Posterior vena cava (tissue), 2 donors: Measurements from ENCODE around the gene ELMO2. TPM values are rescaled to one million over a fixed set of nuclear protein-coding genes. Genes with fewer than 3 reads are reported as not detected.

Experiments used
- DNase-seq: peaks from one replicate; pipeline ENCODE4 v3.0.0-alpha.2; 2020; ENCODE audit warnings: low spot score
- intact Hi-C, 2 donors: fragments of 100-400 bp; cut with DNase I; formaldehyde crosslinking; loops; one replicate each; pipeline versions ENCODE4 v1.14.1 to v1.14.2; 2022 to 2023
- total RNA-seq, 2 donors: library from RNA; stranded (reverse); fragmentation: NEBNext Ultra II Directional; extraction: Animal tissue kit (Norgen Biotek cat#: 25700); gene quantifications; one replicate each; pipeline ENCODE4 v1.2.1, GENCODE V29; 2021
- donor health status: DM: yes; HTN: yes; CAD: no.
- donor health status: DM: yes; HTN: yes; CAD: no.

Gene ELMO2
- total RNA-seq, 2 donors from 2014 or later, result 43.6 to 48.9 TPM

DNA sequence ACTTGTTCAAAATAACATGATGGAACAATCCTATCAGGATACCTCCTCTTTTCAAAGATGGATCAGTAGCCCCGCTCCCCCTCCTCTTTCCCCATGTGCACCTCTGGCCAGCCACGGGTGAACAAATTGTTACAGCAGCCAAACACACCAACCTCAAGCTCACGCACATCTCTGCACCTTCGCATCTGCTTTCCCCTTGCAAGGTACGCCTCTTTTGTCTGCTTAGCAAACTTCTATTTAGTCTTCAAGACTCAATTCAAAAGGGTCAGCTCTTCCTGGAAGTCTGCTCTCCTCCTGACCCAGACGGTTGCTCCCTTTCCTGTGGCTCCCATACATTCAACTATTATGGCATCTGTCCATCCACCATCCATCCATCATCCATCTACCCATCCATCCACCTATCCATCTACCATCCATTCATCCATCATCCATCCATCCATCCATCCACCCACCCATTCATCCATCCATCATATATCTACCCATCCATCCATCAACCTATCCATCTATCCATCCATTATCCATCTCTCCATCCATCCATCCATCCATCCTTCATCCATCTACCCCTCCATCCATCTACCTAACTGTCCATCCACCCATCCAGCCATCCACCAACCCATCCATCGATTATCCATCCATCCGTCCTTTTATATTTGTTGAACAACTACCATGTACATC, 61.8 kb downstream of the ELMO2 start:
- DNase-seq, result no peak
- intact Hi-C loops, result loop anchor here in 1 of 2 donors (5.0 to 10.0 kb wide), 2 partner anchors 210 to 1983 kb away; no protein-coding TSS in a partner anchor

DNA sequence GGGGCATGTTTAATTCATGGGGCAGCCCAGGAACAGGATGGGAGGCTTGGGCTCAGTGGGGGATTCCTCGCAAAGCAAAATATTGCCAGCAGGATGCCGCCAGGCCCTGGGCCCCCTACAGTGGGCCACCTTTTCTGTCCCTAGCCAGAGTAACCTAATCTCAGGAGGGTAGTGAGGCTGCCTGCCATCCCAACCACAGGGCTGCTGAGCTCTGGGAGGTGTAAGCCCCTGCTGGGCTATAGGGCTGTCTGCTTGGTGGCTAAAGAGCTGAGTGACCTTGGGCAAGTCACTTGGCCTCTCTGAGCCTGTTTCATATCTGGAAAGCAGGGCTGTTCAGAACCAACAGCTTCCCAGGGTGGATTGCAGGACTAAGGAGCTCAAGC, 62.4 kb downstream of the ELMO2 start:
- DNase-seq, result no peak
- intact Hi-C loops, result loop anchor here in 1 of 2 donors (5.0 to 10.0 kb wide), 2 partner anchors 209 to 1983 kb away; no protein-coding TSS in a partner anchor

DNA sequence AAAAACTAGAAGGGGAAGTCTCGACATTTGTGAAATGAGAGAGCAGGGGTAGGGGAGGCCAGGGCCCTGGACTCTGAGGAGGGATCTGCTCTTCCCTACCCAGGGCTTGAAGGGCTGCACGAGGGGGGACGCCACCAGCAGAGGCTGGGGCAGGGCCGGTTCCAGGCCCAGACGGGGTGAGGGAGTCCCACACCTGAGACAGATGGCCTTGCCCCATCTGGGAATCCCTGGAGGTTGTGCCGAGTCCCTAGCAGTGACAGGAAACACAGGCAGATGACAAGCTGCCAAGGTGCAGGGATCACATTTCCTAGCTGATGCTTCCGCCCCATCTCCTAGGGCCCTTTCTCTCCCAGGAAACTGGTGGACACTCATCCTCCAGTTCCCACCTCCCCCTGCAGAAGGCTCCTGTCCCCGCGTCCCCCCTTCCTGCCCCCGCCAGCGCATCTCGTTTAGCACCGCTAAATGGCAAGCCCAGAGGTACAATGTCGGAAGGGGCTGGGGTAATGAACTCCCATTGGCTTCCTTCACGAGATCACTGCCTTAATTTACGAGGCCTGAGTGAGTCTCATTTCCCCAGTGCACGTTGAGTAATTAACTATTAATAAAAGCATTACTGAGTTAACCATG, 63.0 kb downstream of the ELMO2 start:
- DNase-seq, result no peak
- intact Hi-C loops, result loop anchor here in 1 of 2 donors (5.0 to 10.0 kb wide), 2 partner anchors 209 to 1984 kb away; no protein-coding TSS in a partner anchor

DNA sequence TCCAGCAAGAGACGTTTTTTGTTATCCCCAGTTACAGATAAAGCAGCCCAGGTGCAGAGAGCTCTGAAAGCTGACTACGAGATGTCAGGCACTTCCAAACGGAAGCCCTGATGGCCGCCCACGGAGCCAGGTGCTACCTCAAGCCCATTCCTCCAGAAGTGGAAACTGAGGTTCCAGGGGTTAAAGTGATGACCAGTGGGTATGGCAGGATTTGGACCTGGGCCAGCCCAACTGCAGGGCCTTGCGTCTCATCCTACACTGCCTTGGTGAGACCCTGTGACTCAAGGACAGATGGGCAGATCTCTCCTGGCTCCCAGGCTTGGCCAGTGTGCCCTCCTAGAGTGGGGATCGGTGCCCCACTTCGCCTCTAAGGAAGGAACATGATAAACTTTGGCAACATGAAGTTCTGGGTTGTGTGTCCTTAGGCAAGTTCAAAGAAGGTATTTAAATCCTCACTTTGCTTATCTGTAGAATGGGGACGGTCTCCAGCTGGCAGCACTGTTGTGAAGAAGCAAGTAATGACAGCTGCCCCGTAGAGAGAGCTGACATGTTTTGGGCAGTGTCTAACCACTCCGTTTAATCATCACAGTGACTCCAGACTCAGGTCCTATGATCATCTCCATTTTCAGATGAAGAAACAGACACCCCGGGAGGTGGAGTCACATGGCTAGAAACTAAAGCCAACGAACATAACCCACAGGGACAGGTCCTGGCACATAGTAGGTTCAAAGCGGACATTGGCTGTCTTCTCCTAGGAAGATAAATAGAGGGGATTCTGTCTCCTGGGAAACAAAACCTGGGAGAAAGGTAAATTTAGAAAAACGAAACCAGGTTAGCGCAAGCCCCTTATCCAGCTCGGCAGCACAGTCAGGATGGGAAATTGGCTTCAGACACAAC, 63.7 kb downstream of the ELMO2 start:
- intact Hi-C loops, result loop anchor here in 1 of 2 donors (5.0 to 10.0 kb wide), 2 partner anchors 208 to 1985 kb away; no protein-coding TSS in a partner anchor
- DNase-seq, result no peak

DNA sequence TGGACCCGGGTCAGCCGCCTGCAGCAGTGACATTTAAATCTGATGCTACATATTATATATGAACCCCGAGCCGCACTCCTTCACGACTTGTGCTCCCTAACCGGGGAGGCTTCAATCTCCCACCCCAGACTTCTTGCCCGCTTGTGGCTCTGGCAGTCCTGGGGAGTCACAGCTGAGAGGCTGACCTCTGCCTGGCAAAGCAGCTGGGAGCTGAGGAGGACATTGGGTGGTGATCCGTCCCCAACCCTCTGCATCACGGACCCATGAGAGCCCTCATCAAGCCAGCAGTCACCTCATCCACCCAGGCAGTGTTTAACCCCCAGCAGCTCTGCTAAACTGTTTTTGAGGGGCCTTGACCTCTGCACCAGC, 64.4 kb downstream of the ELMO2 start:
- DNase-seq, result no peak
- intact Hi-C loops, result loop anchor here in 1 of 2 donors (5.0 to 10.0 kb wide), 2 partner anchors 207 to 1985 kb away; no protein-coding TSS in a partner anchor

DNA sequence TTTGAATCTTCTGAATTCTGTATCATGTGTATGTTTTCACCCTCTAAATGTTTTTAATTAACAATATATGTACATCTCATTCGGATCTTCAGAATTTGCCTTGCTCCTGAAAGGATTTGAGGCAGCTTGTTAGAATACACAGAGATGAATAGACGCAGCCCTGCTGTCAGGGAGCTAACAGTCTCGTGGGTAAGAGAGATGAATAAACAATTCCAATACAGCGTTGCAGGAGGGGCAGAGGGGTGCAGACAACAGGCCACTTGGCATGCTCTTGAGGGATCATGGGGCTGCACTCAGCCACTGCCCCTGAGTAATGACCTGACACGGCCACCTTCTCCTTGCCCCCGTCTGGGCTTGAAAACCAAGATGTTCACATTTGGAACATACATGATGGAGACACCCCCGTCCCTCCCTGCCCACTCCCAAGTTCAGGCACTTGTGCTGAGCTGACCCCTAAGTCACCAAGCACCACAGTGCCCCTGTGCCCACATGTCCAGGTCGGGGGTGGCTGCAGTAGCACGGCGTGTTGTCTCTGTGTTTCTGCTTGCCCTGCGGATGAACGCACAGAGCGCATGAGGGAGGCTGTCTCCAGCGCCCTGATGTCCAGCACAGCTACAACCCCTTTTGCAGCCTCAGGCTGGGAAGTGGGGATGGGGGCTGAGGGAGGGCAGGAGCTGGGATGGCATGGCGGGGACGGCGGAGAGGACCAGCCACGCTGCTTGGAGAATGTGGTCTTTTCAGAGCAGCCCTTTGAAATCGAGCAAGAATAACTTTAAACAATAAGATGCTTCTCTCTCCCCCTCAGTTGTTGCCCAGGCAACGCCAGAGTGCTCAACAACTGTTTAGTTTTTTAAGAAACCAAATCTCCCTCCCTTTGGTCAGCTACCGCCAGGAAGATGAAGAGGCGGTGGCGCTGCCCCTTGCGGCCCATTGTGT, 65.1 kb downstream of the ELMO2 start:
- no peak for DNase-seq
- intact Hi-C loops, result loop anchor here in 1 of 2 donors (5.0 to 10.0 kb wide), 2 partner anchors 207 to 1986 kb away; no protein-coding TSS in a partner anchor

DNA sequence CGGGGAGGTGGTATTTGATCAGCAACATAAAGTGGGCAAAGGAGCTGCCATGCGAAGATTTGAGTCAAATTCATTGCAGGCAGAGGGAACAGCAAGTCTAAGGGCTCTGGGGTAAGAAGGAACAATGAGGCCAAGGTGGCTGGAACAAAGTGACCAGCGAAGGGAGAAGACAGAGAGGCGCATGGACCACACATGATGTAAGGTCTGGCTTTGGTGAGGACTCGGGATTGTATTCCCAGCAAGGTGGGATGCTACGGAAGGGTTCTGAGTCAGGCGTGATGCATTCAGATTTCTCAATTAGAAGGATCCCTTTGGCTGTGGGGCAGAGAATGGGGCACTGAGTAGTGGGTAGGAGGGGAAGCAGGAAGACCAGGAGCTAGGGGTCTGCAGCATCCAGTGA, 67.4 kb downstream of the ELMO2 start:
- intact Hi-C loops, result no loop called here
- DNase-seq, result no peak

DNA sequence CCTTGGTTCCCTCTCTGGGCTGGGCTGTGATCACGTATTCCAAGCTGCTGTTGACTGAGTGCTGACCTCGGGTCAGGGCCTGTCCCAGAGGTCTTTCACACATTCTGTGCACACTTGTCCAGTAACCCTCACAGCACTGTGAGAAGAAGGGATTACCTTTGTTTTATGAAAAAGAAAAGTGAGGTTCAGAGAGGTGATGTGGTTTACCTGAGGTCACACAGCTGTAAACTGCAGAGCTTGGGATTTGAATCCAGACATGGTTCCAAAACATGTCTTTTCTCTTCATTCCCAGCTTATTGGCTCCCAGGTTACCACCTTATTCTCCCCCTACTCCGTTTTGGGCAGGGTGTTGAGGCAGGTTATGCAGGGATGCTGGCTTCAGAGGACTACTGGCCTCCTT, 69.7 kb downstream of the ELMO2 start:
- DNase-seq, result no peak
- intact Hi-C loops, result no loop called here

DNA sequence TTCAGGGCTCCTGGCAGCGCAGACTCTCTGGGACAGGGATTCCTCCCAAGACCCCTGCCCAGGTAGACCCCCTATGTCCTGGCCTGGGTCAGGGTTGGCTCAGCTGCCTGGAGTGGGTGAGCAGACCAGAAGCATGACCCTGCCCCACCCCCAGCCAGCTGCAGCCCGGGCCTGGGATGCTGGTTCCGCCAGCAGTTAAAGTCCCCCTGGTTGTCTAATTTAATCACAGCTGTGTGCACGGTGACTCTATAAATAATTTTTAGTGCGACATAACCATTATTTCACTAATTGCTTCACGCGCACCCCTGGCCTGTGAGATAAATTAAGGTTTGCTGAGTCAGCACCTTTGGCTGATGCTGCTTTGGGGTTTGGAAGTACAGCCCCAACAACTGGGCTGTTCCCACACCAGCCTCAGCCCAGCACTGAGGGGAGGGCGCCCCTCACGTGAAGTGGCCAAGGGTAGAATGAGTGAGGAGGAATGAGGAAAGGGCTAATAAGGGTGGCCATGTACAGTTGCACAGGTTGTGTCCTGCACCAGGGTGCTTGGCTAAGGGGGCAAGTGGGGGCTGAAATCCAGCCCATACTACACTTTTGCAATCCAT, 72.0 kb downstream of the ELMO2 start:
- no peak for DNase-seq
- intact Hi-C loops, result no loop called here

DNA sequence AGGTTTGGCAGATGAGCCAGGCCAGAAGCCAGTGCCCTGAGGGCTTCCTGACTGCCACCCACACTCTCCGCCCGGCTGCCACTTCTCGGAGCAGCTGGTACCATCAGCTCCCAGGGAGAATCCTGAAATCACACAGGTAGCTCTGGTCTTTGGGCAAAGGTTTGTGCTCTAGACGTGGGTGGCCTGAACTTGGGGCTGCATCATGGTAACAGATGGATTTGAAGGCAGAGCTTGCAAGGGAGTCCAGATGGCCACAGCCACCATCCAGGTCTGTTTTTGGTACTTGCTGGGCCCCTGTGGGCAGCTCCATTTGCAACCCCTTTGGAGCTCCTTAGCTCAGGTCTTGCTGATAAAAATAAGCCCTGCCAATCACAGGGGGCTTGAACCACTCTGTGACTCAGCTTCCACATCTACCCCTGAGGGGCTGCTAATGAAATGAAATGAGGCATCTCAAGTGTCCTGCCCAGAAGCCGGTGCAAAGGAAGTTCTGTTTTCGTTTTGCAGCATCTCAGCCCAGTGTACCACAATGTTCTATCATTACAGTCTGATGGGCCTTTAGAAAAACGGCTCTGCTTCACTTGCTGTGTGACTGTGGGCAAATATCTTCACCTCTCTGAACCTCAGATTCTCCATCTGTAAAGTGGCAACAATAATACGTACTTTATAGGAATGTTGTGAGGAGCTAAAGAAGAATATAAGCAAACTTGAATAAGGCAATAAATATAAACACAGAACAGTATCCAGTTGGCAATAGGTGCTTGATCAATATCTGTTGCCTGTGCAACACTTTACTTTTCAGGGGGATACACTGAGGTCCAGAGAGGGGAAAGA, 73.0 kb downstream of the ELMO2 start:
- intact Hi-C loops, result no loop called here
- no peak for DNase-seq

DNA sequence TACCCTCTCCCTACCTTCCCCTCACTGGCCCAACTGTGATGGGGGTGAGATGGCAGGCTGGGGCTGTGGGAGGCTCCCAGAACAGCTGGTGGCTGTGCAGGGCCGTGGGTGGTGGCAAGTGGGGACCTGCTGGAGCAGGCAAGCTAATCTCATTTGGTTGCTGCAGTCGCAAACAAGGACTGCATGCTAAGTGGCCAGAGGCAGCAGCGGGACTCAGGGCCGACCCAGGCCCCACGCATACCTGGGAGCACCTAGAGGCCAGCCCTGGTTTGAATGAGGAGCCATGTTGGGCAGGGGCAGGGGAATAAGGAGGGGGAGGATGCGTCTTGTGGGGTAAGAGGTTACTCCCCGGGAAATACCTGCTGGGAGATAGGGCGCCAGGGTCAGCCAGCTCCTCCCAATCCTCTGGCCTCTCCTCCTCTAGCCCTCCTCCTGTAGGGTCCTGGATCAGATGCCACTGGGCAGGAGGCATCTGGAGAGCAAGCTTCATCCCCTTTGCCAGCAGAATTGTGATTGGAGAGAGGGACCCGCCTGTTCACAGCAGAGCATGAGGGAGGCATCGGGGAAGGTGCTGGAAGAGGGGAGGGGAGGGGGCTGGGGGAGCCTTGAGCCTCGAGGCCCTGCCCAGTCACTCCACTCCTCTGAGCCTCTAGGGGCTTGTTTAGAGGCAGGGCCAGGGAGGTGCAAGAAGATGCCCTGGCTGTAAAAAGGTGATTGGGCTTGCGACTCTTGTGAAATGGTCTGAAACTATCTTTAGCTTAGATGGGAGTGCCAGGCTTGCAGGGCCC, 73.8 kb downstream of the ELMO2 start:
- intact Hi-C loops, result no loop called here

DNA sequence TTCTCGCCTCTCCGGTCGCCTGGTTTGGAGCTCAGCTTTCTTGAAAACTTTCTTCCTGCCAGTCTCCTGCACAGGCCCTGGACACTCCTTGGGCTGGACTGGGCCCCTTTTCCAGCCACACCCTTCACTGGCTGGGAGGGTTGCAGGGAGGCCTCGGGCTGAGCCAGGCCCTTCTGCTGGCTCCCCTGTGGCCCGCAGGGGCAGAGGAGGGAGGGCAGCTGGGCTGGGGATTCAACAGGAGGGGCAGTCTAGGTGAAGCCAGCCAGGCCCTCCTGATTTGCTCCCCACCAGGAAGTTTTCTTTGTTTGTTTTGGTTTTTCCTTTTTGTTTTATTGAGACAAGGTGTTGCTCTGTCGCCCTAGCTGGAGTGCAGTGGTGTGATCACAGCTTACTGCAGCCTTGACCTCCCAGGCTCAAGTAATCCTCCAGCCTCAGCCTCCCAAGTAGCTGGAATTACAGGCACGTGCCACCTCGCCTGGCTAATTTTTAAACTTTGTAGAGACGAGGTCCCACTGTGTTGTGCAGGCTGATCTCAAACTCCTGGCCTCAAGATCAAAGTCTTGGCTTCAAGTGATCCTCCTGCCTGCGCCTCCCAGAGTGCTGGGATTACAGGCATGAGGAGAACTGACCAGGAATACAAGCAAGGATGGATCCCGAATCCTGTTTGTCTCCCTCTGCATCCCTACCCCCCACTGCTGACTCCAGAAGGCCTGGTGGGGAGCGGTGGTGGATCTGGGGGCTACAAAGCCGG, 74.6 kb downstream of the ELMO2 start:
- intact Hi-C loops, result no loop called here
- DNase-seq, result no peak

More for the DNA sequence above, 73.8 kb downstream of the ELMO2 start:
- no peak for DNase-seq

DNA sequence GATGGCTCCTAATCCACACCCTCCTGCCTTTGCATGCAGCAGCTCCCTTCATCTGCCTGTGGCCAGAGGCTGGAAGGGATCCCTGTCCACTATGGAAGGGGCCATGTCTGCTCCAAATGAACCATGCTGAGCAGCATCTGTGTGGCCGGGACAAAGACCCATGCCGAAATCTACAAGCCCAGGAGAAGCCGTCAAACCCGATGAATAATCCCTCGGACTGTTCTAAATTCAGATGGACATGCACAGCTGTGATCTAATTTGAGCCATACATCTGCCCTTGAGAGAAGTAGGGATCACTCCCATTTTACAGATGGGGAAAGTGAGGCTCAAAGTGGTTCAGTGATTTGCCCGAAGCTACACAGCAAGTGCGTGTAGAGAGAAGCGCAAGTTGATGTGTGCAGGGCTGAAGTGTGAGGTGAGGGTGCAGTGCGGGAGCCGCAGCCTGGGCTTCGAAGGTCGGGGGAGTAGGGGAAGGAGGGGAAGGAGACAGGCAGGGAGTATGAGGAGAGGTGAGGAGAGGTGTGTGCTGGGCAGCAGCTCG, 75.5 kb downstream of the ELMO2 start:
- intact Hi-C loops, result no loop called here
- no peak for DNase-seq

DNA sequence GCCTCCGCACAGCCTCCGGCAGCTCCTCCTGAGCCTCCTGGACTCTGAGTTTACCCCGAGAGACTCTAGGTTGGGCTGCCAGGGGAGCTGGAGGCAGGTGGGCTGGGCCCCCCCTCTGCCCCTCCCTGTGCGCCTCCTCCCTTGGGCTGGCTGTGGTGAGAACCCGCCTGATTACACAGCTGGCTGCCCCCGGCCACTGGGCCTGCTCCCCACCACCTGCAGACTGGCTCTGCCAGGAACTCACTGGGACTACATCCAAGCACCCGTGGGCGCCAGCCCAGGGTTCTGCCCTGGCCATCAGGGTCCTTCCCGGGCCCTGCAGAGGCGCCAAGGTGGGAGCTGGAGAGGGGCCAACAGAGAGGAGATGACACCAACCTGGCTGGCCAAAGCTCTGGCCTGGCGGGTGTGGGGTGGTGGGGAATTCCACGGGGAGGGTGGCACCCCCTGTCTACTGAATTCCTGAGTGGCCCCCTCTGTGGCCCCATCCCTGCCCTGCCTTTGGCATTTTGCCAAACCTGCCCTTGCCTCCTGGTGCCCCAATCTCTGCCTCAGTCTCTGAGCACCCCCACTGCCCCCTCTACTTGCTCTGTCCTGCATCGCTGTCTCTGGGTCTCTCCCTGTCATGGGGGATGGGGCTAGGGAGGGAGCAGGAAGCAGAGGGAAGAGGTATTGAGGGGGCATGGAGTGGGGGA, 76.2 kb downstream of the ELMO2 start:
- intact Hi-C loops, result no loop called here
- no peak for DNase-seq

DNA sequence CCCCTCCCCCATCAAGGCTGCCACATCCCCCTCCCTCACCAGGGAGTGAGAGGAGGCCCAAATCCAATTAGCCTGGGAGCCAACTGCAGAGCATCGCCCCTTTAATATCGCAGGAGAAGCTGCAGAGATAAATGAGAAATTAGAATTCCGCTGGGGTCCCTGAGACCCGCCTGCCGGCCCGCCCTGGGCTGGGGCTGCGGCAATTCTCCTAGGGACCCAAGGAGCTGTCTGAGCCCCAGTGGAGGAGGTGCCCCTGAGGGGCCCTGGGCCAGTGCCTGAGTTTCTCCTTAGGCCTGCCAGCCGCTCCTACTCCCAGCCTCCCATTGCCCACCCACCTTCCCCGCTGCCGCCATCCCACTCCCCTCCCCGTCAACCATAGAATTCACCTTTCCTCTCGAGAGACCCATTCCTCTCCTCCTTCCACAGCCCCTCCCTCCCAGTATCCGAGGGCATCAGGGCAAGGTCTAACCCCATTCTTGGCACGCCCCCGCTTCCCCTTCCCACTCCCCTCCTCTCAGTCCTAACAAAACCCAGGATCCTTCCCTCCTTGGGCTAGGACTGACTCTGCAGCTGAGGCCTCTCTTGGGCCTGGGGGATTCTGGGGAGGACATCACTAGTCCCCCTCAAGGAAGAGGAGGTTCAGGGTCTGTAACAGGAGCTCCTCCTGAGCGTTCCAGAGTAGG, 78.1 kb downstream of the ELMO2 start:
- no peak for DNase-seq
- intact Hi-C loops, result no loop called here
